Activated naive CD4-positive, alpha-beta T cell treated with anti-CD3 and anti-CD28 coated beads, Interleukin-2, amount 50 U/mL, for 72 hours (primary cell): Measurements from ENCODE around the gene ZFR. TPM values are rescaled to one million over a fixed set of nuclear protein-coding genes. Genes with fewer than 3 reads are reported as not detected.
A peak's percentile ranks its signal among the peaks of the same experiment; 100 is the strongest.

ENCODE experiments used
- ATAC-seq, 2 donors: fragments of 150-1000 bp; cut with Tn5 transposase; 2 replicates each; pipeline ENCODE4 v1.10.0; 2021; ENCODE audit warnings: mild to moderate bottlenecking in 2 of 2, moderate library complexity in 2 of 2
- DNase-seq, 2 donors: peaks; one replicate each; pipeline ENCODE4 v3.0.0; 2021 to 2022; ENCODE audit warnings: low spot score in 2 of 2
- H3K27ac Mint-ChIP-seq, 2 donors: one replicate each; pipeline ENCODE4 v1.8.0; 2022; ENCODE audit warnings: mild to moderate bottlenecking in 2 of 2, mixed read lengths in 2 of 2
- H3K36me3 Mint-ChIP-seq, 2 donors: one replicate each; pipeline ENCODE4 v1.8.0; 2022; ENCODE audit warnings: mixed read lengths in 2 of 2
- H3K9me3 Mint-ChIP-seq, 2 donors: one replicate each; pipeline ENCODE4 v1.8.0; 2022; ENCODE audit warnings: mixed read lengths in 2 of 2
- total RNA-seq, 2 donors: library from RNA; stranded (reverse); gene quantifications; one replicate each; pipeline ENCODE4 v1.2.3, GENCODE V29; 2022

ZFR gene
- total RNA-seq, 2 donors from 2014 or later: 48.7 to 56.6 TPM

GRCh38 chr5:32357658-32358057 lies 86.9 kb downstream of the ZFR start:
- ATAC-seq (no peak), DNase-seq (no peak)
- Mint-ChIP-seq H3K27ac (peak overlapping the region in 1 of 2 donors; percentile 92), H3K36me3 (peaks cover 0 to 4% of the 10 kb centered on the region in 2 donors), H3K9me3 (no peaks in the 10 kb centered on the region)

GRCh38 chr5:32355686-32356085 lies 88.9 kb downstream of the ZFR start:
- peaks cover 0 to 4% of the 10 kb centered on the region in 2 donors for H3K36me3 Mint-ChIP-seq
- ATAC-seq: no peak
- no peak for DNase-seq
- no peak overlapping the region for H3K27ac Mint-ChIP-seq
- H3K9me3 Mint-ChIP-seq: no peaks in the 10 kb centered on the region

GRCh38 chr5:32353420-32353819 lies 91.1 kb downstream of the ZFR start:
- ATAC-seq (no peak), DNase-seq (no peak)
- H3K36me3 Mint-ChIP-seq: peaks cover 0 to 4% of the 10 kb centered on the region in 2 donors
- H3K27ac Mint-ChIP-seq: no peak overlapping the region
- H3K9me3 Mint-ChIP-seq: no peaks in the 10 kb centered on the region

DNA sequence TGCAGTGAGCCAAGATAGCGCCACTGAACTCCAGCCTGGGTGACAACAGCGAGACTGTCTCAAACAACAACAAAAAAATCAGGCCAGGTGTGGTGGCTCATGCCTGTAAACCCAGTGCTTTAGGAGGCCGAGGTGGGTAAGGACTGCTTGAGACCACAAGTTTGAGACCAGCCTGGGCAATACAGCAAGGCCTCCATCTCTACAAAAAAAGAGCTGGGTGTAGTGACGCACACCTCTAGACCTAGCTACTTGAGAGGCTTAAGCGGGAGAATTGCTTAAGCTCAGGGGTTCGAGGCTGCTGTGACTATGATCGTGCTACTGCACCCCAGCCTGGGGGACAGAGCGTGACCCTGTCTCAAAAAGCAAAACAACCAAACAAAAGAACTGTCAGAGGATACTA lies 91.9 kb downstream of the ZFR start:
- H3K27ac Mint-ChIP-seq: no peak overlapping the region

GRCh38 chr5:32346869-32347268 lies 97.7 kb downstream of the ZFR start:
- peaks cover 0 to 10% of the 10 kb centered on the region in 2 donors for H3K9me3 Mint-ChIP-seq
- ATAC-seq (no peak), DNase-seq (no peak)
- H3K36me3 Mint-ChIP-seq: peaks cover 0 to 18% of the 10 kb centered on the region in 2 donors
- no peak overlapping the region for H3K27ac Mint-ChIP-seq

More for the DNA sequence above, 91.9 kb downstream of the ZFR start:
- DNase-seq (no peak), ATAC-seq (no peak)
- Mint-ChIP-seq H3K36me3 (peaks cover 0 to 6% of the 10 kb centered on the region in 2 donors), H3K9me3 (peaks cover 0 to 2% of the 10 kb centered on the region in 2 donors)

DNA sequence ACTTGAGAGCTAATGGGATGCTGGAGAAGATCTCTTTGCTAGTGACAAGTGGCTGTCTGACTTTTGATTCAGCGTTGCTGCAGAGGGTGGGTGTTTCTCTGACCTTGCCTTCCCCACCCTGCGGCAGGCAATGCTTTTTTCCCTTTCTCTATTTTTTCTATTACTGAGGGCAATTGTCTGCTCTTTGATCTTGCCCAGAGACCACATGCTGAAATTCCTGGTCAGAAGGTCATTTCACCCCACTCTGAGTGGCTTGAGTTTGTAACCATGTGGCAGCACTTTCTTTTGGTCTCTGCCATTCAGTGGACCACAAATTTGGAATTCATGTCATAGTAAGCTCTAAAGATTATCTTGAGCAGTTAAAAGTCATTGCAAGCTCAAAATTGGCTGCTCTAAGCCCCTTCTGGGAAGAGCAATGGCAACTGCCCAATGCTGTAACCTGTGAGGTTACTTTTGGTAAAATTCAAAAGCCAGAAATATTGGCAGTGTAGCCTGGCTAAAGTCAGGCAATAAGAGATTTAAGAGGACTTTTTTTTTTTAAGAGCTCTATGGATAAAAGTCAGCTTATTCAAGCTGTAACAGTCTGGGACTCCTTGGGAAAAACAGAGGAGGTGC lies 101.4 kb downstream of the ZFR start:
- H3K9me3 Mint-ChIP-seq: peaks cover 3 to 19% of the 10 kb centered on the region in 2 donors

GRCh38 chr5:32342656-32343055 lies 101.9 kb downstream of the ZFR start:
- peaks cover 6 to 39% of the 10 kb centered on the region in 2 donors for H3K36me3 Mint-ChIP-seq
- peaks cover 3 to 16% of the 10 kb centered on the region in 2 donors for H3K9me3 Mint-ChIP-seq
- H3K27ac Mint-ChIP-seq: no peak overlapping the region
- DNase-seq (no peak), ATAC-seq (no peak)

More for the DNA sequence above, 101.4 kb downstream of the ZFR start:
- H3K27ac Mint-ChIP-seq: no peak overlapping the region
- peaks cover 6 to 38% of the 10 kb centered on the region in 2 donors for H3K36me3 Mint-ChIP-seq
- no peak for ATAC-seq
- DNase-seq: no peak

GRCh38 chr5:32339878-32340277 lies 104.7 kb downstream of the ZFR start:
- H3K27ac Mint-ChIP-seq: no peak overlapping the region
- no peak for DNase-seq
- ATAC-seq: no peak
- peaks cover 6 to 23% of the 10 kb centered on the region in 2 donors for H3K36me3 Mint-ChIP-seq
- H3K9me3 Mint-ChIP-seq: peaks cover 3 to 9% of the 10 kb centered on the region in 2 donors

- Mint-ChIP-seq H3K36me3 (peaks cover 6 to 23% of the 10 kb centered on the region in 2 donors), H3K9me3 (peaks cover 3 to 9% of the 10 kb centered on the region in 2 donors), H3K27ac (no peak overlapping the region)
- DNase-seq (no peak), ATAC-seq (no peak)
Measured at GRCh38 chr5:32339198-32339597, 105.3 kb downstream of the ZFR start.

GRCh38 chr5:32332966-32333365 lies 111.6 kb downstream of the ZFR start:
- H3K36me3 Mint-ChIP-seq: peaks cover 0 to 1% of the 10 kb centered on the region in 2 donors
- ATAC-seq (no peak), DNase-seq (no peak)
- H3K27ac Mint-ChIP-seq: no peak overlapping the region
- H3K9me3 Mint-ChIP-seq: no peaks in the 10 kb centered on the region

DNA sequence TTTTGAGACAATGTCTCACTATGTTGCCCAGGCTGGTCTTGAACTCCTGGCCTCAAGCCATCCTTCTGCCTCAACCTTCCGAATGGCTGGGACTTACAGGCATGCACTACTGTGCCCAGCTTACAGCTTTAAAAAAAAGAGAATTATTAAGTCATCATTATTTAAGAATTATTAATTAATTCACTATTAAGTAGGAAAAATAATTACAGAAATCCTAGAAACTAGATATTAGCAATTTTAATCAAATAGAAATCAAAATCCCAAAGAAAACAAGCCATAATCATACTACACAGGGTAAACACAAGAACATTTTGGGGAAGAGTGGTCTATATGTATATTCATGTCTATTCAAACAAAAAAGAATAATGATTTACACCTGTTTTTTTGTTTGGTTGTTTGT lies 112.2 kb downstream of the ZFR start:
- no peak for ATAC-seq
- H3K9me3 Mint-ChIP-seq: no peaks in the 10 kb centered on the region
- no peak for DNase-seq
- H3K27ac Mint-ChIP-seq: no peak overlapping the region
- no peaks in the 10 kb centered on the region for H3K36me3 Mint-ChIP-seq

- H3K9me3 Mint-ChIP-seq: no peaks in the 10 kb centered on the region
- no peak for DNase-seq
- peak overlapping the region in 1 of 2 donors; percentile 85 for H3K27ac Mint-ChIP-seq
- H3K36me3 Mint-ChIP-seq: no peaks in the 10 kb centered on the region
- no peak for ATAC-seq
Measured at GRCh38 chr5:32331935-32332274, 112.6 kb downstream of the ZFR start.

- Mint-ChIP-seq H3K9me3 (no peaks in the 10 kb centered on the region), H3K27ac (peak overlapping the region in 1 of 2 donors; percentile 85), H3K36me3 (no peaks in the 10 kb centered on the region)
- no peak for ATAC-seq
- DNase-seq: no peak
Measured at GRCh38 chr5:32331217-32331934, 113.2 kb downstream of the ZFR start.

DNA sequence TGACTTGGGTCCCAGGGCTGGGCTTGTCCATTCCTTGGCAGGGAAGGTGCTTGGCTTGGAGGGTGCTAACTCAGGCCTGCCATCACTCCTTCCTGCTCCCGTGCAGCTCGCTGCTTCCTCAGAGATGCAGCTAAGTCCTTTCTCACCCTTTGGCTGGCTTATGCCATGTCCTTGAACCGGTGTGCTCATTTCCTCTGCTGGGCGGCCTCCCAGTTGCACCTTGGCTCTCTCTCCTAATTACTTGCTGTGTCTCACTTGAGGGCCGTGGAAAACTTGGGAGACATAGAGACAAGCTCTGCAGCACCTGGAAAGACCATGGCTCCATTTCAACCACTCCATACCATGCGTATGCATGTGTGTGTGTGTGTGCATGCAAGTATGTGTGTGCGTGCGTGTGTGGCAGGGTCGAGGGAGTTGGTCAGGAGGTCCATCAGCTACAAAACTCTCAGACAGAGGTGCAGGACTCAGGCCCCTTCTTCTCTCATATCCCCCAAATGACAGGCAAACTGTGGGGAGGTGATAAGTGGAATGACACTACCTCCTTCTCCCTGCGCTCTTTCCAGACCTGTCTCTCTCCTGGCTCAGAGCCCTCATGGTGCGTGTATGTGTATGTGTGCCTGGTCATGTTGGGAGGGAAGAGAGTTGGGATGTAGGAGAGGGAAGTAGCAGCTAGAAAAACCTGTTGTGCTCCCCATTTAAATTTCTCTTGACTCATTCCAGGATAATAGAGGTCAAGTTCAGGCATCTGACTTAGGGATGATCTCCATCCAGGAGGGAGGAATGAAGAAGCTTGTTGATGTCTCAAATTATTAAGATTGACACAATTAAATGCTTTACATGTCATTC lies 114.2 kb downstream of the ZFR start:
- H3K27ac Mint-ChIP-seq: no peak overlapping the region
- no peaks in the 10 kb centered on the region for H3K9me3 Mint-ChIP-seq
- no peaks in the 10 kb centered on the region for H3K36me3 Mint-ChIP-seq
- no peak for ATAC-seq
- no peak for DNase-seq

DNA sequence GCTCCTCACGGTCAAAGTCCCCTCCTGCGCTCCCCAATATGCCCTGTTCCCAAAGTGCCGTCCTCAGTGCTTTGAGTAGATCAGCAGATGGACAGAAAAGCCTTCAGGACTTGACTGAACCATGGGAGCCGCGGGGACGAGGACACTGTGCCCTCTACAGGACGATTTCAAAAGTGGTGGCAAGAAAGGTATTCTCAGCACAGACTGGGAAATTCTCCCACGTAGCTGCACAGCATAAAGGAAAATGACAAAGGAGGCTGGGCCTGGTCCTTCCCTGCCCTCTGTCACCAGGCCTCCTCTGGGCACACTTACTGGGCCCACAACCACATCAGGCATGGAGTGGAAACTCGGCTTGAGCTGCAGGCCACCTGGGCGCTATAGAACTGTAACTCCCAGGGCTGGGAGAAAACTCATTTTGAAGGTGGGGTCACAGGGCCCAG lies 115.1 kb downstream of the ZFR start:
- peak in 1 of 2 donors; percentile 69 for DNase-seq
- H3K9me3 Mint-ChIP-seq: no peaks in the 10 kb centered on the region
- H3K36me3 Mint-ChIP-seq: no peaks in the 10 kb centered on the region
- ATAC-seq: peak; percentile 90 to 92
- H3K27ac Mint-ChIP-seq: no peak overlapping the region

DNA sequence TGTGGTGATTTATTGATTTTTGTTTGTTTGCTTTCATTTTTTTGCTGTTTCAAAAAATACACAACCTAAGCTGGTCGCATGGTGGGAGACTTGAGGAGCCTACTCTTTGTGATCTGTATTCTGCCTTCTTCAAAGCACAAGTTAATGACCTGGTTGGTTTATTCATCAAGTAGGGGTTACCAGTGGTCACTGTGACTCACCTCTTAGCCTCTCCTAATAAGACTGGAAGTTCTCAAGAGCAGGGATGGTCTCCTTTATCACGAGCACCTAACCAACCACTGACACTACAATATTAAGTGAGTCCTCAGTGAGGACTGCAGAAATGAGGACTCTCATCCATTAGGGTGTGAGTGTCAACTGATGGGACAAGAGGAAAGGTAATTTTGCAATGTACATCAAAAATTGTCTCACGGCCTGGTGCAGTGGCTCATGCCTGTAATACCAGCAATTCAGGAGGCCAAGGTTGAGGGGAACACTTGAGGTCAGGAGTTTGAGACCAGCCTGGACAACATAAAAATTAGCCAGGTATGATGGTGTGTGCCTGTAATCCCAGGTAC lies 118.2 kb downstream of the ZFR start:
- DNase-seq (no peak), ATAC-seq (no peak)
- peaks cover 6 to 7% of the 10 kb centered on the region in 2 donors for H3K9me3 Mint-ChIP-seq
- peaks cover 7% of the 10 kb centered on the region in 2 donors for H3K36me3 Mint-ChIP-seq
- H3K27ac Mint-ChIP-seq: no peak overlapping the region

- Mint-ChIP-seq H3K36me3 (peaks cover 7% of the 10 kb centered on the region in 2 donors), H3K9me3 (peaks cover 6 to 7% of the 10 kb centered on the region in 2 donors), H3K27ac (no peak overlapping the region)
- ATAC-seq (no peak), DNase-seq (no peak)
Measured at GRCh38 chr5:32325616-32326015, 118.9 kb downstream of the ZFR start.
